Endodermal cell (in vitro differentiated cells): Measurements from ENCODE around the gene SLC6A16. TPM values are rescaled to one million over a fixed set of nuclear protein-coding genes. Genes with fewer than 3 reads are reported as not detected.

Experiments
- DNase-seq: peaks from one replicate; pipeline ENCODE4 v3.0.0-alpha.2; 2017
- H3K27ac ChIP-seq: 2 replicates; pipeline ENCODE4 v1.5.1; 2013; ENCODE audit warnings: mild to moderate bottlenecking, low read depth, low read length, moderate library complexity
- H3K27me3 ChIP-seq: 2 replicates; pipeline ENCODE4 v1.6.1; 2013; ENCODE audit warnings: mild to moderate bottlenecking, low read length, moderate library complexity; ENCODE audit not compliant: insufficient read depth, control insufficient read depth, poor library complexity, severe bottlenecking
- H3K36me3 ChIP-seq: 2 replicates; pipeline ENCODE4 v1.7.0; 2013; ENCODE audit warnings: mild to moderate bottlenecking, low read length, moderate library complexity; ENCODE audit not compliant: control insufficient read depth, insufficient read depth
- H3K4me1 ChIP-seq: one replicate; pipeline ENCODE4 v1.7.0; 2013; ENCODE audit warnings: low read length; ENCODE audit not compliant: control insufficient read depth, insufficient read depth
- H3K4me3 ChIP-seq: 2 replicates; pipeline ENCODE4 v1.5.1; 2013; ENCODE audit warnings: mild to moderate bottlenecking, low read length, moderate library complexity
- H3K9ac ChIP-seq: 2 replicates; pipeline ENCODE4 v1.6.1; 2013; ENCODE audit warnings: mild to moderate bottlenecking, low read length, moderate library complexity; ENCODE audit not compliant: poor library complexity, severe bottlenecking; ENCODE audit errors: extremely low read depth
- H3K9me3 ChIP-seq: 2 replicates; pipeline ENCODE4 v1.6.1; 2013; ENCODE audit warnings: mild to moderate bottlenecking, low read length, moderate library complexity; ENCODE audit not compliant: control insufficient read depth
- H3K27ac Mint-ChIP-seq: 2 replicates; pipeline ENCODE4 v1.8.0; 2020; ENCODE audit warnings: mixed read lengths
- H3K27me3 Mint-ChIP-seq: 2 replicates; pipeline ENCODE4 v1.8.0; 2021; ENCODE audit warnings: mild to moderate bottlenecking, mixed read lengths; ENCODE audit not compliant: insufficient read depth
- H3K36me3 Mint-ChIP-seq: 2 replicates; pipeline ENCODE4 v1.8.0; 2020; ENCODE audit warnings: low read depth, mixed read lengths
- H3K4me1 Mint-ChIP-seq: 2 replicates; pipeline ENCODE4 v1.8.0; 2020; ENCODE audit warnings: mixed read lengths
- H3K4me3 Mint-ChIP-seq: 2 replicates; pipeline ENCODE4 v1.8.0; 2020; ENCODE audit warnings: mild to moderate bottlenecking, moderate library complexity, mixed read lengths
- H3K9me3 Mint-ChIP-seq: 2 replicates; pipeline ENCODE4 v1.8.0; 2020; ENCODE audit warnings: mild to moderate bottlenecking, mixed read lengths
- WGBS, 2 experiments: methylation state at CpG; one replicate each; pipeline versions ENCODE4 v1.1.5 to v1.1.7; 2013; ENCODE audit warnings: missing lambda C conversion rate in 2 of 2, mixed read lengths in 1 of 2; ENCODE audit not compliant: insufficient coverage in 1 of 2, insufficient read length in 1 of 2; 5-methylcytosine and 5-hydroxymethylcytosine counted together
- microRNA-seq: library from miRNA; unstranded; fragments of <30 nt; microRNA quantifications from one replicate; pipeline ENCODE4 v1.2.0, GENCODE V29; 2020; ENCODE audit warnings: borderline microRNAs expressed
- total RNA-seq, 2 donors: library from RNA; stranded (reverse); fragmentation: NEBNext Ultra II Directional in 1 of 2; extraction: Animal tissue kit (Norgen Biotek cat#: 25700) in 1 of 2; gene quantifications; 2 replicates in 1 of 2; 3 replicates in 1 of 2; pipeline ENCODE4 v1.2.1, GENCODE V29; 2021
- TF ChIP-seq, protein P1 (sequence below): fragments of 200-600 bp; sonication (generic); conservative IDR thresholded peaks from 2 replicates; pipeline ENCODE4 v1.5.0; 2021; ENCODE audit warnings: antibody characterized with exemption, mild to moderate bottlenecking

Gene SLC6A16
- total RNA-seq, 2 donors from 2014 or later, result 3.3 to 3.4 TPM

DNA sequence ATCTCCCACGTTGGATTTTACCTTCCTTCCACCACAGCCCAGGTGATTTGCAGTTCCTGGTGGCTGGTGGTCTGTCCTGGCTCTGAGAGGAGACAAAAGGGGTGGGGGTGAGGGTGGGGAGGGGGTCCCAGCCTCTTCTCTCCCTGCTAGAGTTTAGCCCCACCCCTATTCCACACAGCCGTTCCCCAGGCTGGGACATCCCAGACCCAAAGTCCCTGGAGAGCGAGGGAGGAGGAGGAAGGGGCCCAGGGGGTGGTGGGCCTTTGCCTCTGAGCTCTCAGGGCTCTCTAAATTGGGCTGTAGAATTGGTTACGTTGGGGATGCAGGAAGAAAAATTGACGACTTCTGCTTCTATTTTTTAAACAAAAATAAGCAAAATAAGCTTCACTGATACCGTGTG lies 81.9 kb downstream of the SLC6A16 start:
- Mint-ChIP-seq H3K36me3 (no peaks in the 10 kb centered on the region), H3K9me3 (no peaks in the 10 kb centered on the region), H3K4me3 (no peak overlapping the region), H3K27me3 (peaks cover 17% of the 10 kb centered on the region), H3K4me1 (peaks cover 10% of the 10 kb centered on the region), H3K27ac (no peak overlapping the region)
- DNase-seq, result peak; percentile 56
- WGBS, 2 experiments, result 57 to 67% methylated on average over 3 to 6 of the region's 6 CpGs
- H3K9me3 ChIP-seq, result no peaks in the 10 kb centered on the region
- no peak overlapping the region for H3K9ac ChIP-seq
- no peaks in the 10 kb centered on the region for H3K36me3 ChIP-seq
- TF ChIP-seq, protein P1, sequence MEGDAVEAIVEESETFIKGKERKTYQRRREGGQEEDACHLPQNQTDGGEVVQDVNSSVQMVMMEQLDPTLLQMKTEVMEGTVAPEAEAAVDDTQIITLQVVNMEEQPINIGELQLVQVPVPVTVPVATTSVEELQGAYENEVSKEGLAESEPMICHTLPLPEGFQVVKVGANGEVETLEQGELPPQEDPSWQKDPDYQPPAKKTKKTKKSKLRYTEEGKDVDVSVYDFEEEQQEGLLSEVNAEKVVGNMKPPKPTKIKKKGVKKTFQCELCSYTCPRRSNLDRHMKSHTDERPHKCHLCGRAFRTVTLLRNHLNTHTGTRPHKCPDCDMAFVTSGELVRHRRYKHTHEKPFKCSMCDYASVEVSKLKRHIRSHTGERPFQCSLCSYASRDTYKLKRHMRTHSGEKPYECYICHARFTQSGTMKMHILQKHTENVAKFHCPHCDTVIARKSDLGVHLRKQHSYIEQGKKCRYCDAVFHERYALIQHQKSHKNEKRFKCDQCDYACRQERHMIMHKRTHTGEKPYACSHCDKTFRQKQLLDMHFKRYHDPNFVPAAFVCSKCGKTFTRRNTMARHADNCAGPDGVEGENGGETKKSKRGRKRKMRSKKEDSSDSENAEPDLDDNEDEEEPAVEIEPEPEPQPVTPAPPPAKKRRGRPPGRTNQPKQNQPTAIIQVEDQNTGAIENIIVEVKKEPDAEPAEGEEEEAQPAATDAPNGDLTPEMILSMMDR, result no peak
- no peaks in the 10 kb centered on the region for H3K27me3 ChIP-seq
- H3K4me3 ChIP-seq, result no peak overlapping the region
- no peaks in the 10 kb centered on the region for H3K4me1 ChIP-seq
- no peak overlapping the region for H3K27ac ChIP-seq

DNA sequence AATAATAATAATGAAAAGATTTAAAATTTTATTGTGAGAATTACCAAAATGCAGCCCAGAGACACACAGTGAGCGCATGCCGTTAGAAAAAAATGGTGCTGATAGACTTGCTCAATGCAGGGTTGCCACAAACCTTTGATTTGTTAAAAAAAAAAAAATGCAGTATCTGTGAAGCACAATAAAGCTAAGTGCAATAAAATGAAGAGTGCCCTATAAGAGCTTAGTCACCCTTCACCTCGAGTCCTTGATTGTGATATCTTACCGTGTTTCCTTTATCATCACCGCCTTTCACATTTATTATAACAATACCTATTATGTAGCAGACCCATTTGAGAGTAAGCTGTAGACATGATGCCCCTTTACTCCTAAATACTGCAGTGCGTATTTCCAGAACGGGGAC lies 83.2 kb downstream of the SLC6A16 start:
- Histone ChIP-seq H3K36me3 (no peaks in the 10 kb centered on the region), H3K4me3 (no peak overlapping the region), H3K4me1 (no peaks in the 10 kb centered on the region), H3K27ac (no peak overlapping the region), H3K9ac (no peak overlapping the region), H3K9me3 (no peaks in the 10 kb centered on the region), H3K27me3 (no peaks in the 10 kb centered on the region)
- no peaks in the 10 kb centered on the region for H3K36me3 Mint-ChIP-seq
- H3K27me3 Mint-ChIP-seq, result peaks cover 25% of the 10 kb centered on the region
- no peaks in the 10 kb centered on the region for H3K9me3 Mint-ChIP-seq
- no peak overlapping the region for H3K27ac Mint-ChIP-seq
- H3K4me3 Mint-ChIP-seq, result no peak overlapping the region
- peaks cover 10% of the 10 kb centered on the region for H3K4me1 Mint-ChIP-seq
- DNase-seq, result no peak
- 90 to 96% methylated on average over 6 to 7 of the region's 7 CpGs for WGBS, 2 experiments
- TF ChIP-seq, protein P1, result no peak

Small RNA genes within 50 kb of the gene (microRNA-seq; reads per million reads assigned to microRNA genes)
- not detected for gene MIR4324

Other genes starting within 250 kb of the SLC6A16 start
- gene SNRNP70, start 239.7 kb downstream of the SLC6A16 start, total RNA-seq, result 100 to 1,000 TPM; 284 to 292 TPM
- gene LIN7B, start 210.8 kb downstream of the SLC6A16 start, total RNA-seq, result 10 to 100 TPM in 1 of 2 donors, 1 to 10 TPM in 1; 9.5 to 14.9 TPM
- gene C19orf73, start 206.0 kb downstream of the SLC6A16 start, total RNA-seq, result 1 to 10 TPM; 1.9 to 2.5 TPM
- 10 to 100 TPM in 1 of 2 donors, 1 to 10 TPM in 1; 7.4 to 16.5 TPM for gene PPFIA3, start 205.6 kb downstream of the SLC6A16 start, total RNA-seq
- 1 to 10 TPM in 1 of 2 donors, under 1 TPM in 1; 0.57 to 3.9 TPM for gene HRC, start 169.8 kb downstream of the SLC6A16 start, total RNA-seq
- gene TRPM4, start 167.4 kb downstream of the SLC6A16 start, total RNA-seq, result 10 to 100 TPM; 22.0 to 33.3 TPM
- gene CD37, start 10.2 kb upstream of the SLC6A16 start, total RNA-seq, result not detected
- 100 to 1,000 TPM; 142 to 166 TPM for gene TEAD2, start 37.2 kb upstream of the SLC6A16 start, total RNA-seq
- 1 to 10 TPM; 1.8 to 2.1 TPM for gene DKKL1, start 38.7 kb upstream of the SLC6A16 start, total RNA-seq
- under 1 TPM in 1 of 2 donors, not detected in 1; 0.13 TPM for gene KASH5, start 63.1 kb upstream of the SLC6A16 start, total RNA-seq
- gene PTH2, start 98.2 kb upstream of the SLC6A16 start, total RNA-seq, result not detected
- under 1 TPM in 1 of 2 donors, not detected in 1; 0.18 TPM for gene GFY, start 100.2 kb upstream of the SLC6A16 start, total RNA-seq
- gene SLC17A7, start 116.3 kb upstream of the SLC6A16 start, total RNA-seq, result under 1 TPM; 0.22 to 0.33 TPM
- gene PIH1D1, start 126.6 kb upstream of the SLC6A16 start, total RNA-seq, result 100 to 1,000 TPM; 128 to 133 TPM
- gene ALDH16A1, start 128.0 kb upstream of the SLC6A16 start, total RNA-seq, result 10 to 100 TPM; 52.8 to 57.1 TPM
- 1 to 10 TPM in 1 of 2 donors, under 1 TPM in 1; 0.75 to 2.3 TPM for gene FLT3LG, start 149.0 kb upstream of the SLC6A16 start, total RNA-seq
- 1,000 to 10,000 TPM; 2,434 to 3,023 TPM for gene RPL13A, start 162.4 kb upstream of the SLC6A16 start, total RNA-seq
- gene RPS11, start 171.2 kb upstream of the SLC6A16 start, total RNA-seq, result 1,000 to 10,000 TPM; 1,814 to 2,035 TPM
- 10 to 100 TPM; 47.6 to 56.9 TPM for gene FCGRT, start 187.5 kb upstream of the SLC6A16 start, total RNA-seq
- 1 to 10 TPM; 4.9 to 9.0 TPM for gene RCN3, start 202.8 kb upstream of the SLC6A16 start, total RNA-seq